Nephron (organoid): ENCODE data around the gene UBA1.
"Not testable (repeated sequence)": the region's sequence is repeated elsewhere in the genome, so short reads cannot be mapped to it uniquely, and the experiment has no call there.

Experiments
- H3K27ac Mint-ChIP-seq, 3 experiments: 2 replicates each; pipeline ENCODE4 v1.8.0; 2020; ENCODE audit warnings: mixed read lengths in 3 of 3, mild to moderate bottlenecking in 2 of 3, moderate library complexity in 1 of 3
- H3K27me3 Mint-ChIP-seq: 2 replicates; pipeline ENCODE4 v1.8.0; 2021; ENCODE audit warnings: low read depth, mild to moderate bottlenecking, moderate library complexity, mixed read lengths
- H3K36me3 Mint-ChIP-seq: 2 replicates; pipeline ENCODE4 v1.8.0; 2020; ENCODE audit warnings: low read depth, mixed read lengths
- H3K4me1 Mint-ChIP-seq: 2 replicates; pipeline ENCODE4 v1.8.0; 2020; ENCODE audit warnings: mixed read lengths
- H3K4me3 Mint-ChIP-seq, 3 experiments: 2 replicates each; pipeline ENCODE4 v1.8.0; 2020; ENCODE audit warnings: mild to moderate bottlenecking in 3 of 3, mixed read lengths in 3 of 3, moderate library complexity in 2 of 3
- H3K9me3 Mint-ChIP-seq: 2 replicates; pipeline ENCODE4 v1.8.0; 2020; ENCODE audit warnings: mixed read lengths
- CTCF ChIP-seq, 3 experiments: fragments of 200-600 bp; sonication (generic); IDR thresholded peaks; one replicate each; pipeline ENCODE4 v1.5.0; 2021; ENCODE audit warnings: antibody characterized with exemption in 3 of 3; ENCODE audit not compliant: unreplicated experiment in 3 of 3

UBA1 gene

GRCh38 chrX:47244676-47245075 lies 51.0 kb downstream of the UBA1 start:
- no peak overlapping the region for H3K4me3 Mint-ChIP-seq
- H3K36me3 Mint-ChIP-seq, result peaks cover 82% of the 10 kb centered on the region
- no peaks in the 10 kb centered on the region for H3K27me3 Mint-ChIP-seq
- TF ChIP-seq CTCF (IDR thresholded peaks at IDR 0.05; ENCODE audit: unreplicated experiment in 3 of 3), result no peak
- H3K27ac Mint-ChIP-seq, result no peak overlapping the region
- peaks cover 7% of the 10 kb centered on the region for H3K4me1 Mint-ChIP-seq
- H3K9me3 Mint-ChIP-seq, result no peaks in the 10 kb centered on the region

GRCh38 chrX:47245156-47245555 lies 51.5 kb downstream of the UBA1 start:
- no peaks in the 10 kb centered on the region for H3K9me3 Mint-ChIP-seq
- no peaks in the 10 kb centered on the region for H3K27me3 Mint-ChIP-seq
- H3K36me3 Mint-ChIP-seq, result peaks cover 77% of the 10 kb centered on the region
- H3K4me3 Mint-ChIP-seq, result no peak overlapping the region
- no peak for TF ChIP-seq CTCF (IDR thresholded peaks at IDR 0.05; ENCODE audit: unreplicated experiment in 3 of 3)
- H3K27ac Mint-ChIP-seq, result no peak overlapping the region
- H3K4me1 Mint-ChIP-seq, result peaks cover 9% of the 10 kb centered on the region

GRCh38 chrX:47247206-47247998 lies 53.8 kb downstream of the UBA1 start:
- Mint-ChIP-seq H3K27ac (peak overlapping the region; percentile 7 to 53 (median 30)), H3K27me3 (no peaks in the 10 kb centered on the region), H3K4me3 (no peak overlapping the region), H3K4me1 (peaks cover 9% of the 10 kb centered on the region), H3K36me3 (peaks cover 58% of the 10 kb centered on the region), H3K9me3 (no peaks in the 10 kb centered on the region)
- TF ChIP-seq CTCF (IDR thresholded peaks at IDR 0.05; ENCODE audit: unreplicated experiment in 3 of 3), result no peak

GRCh38 chrX:47247999-47248320 lies 54.3 kb downstream of the UBA1 start:
- Mint-ChIP-seq H3K36me3 (peaks cover 54% of the 10 kb centered on the region), H3K9me3 (no peaks in the 10 kb centered on the region), H3K27me3 (no peaks in the 10 kb centered on the region), H3K27ac (peak overlapping the region; percentile 7 to 30 (median 17)), H3K4me1 (peaks cover 9% of the 10 kb centered on the region), H3K4me3 (no peak overlapping the region)
- no peak for TF ChIP-seq CTCF (IDR thresholded peaks at IDR 0.05; ENCODE audit: unreplicated experiment in 3 of 3)

- no peak overlapping the region for H3K27ac Mint-ChIP-seq
- H3K4me3 Mint-ChIP-seq, result no peak overlapping the region
- H3K36me3 Mint-ChIP-seq, result peaks cover 51% of the 10 kb centered on the region
- H3K27me3 Mint-ChIP-seq, result no peaks in the 10 kb centered on the region
- H3K9me3 Mint-ChIP-seq, result no peaks in the 10 kb centered on the region
- TF ChIP-seq CTCF (IDR thresholded peaks at IDR 0.05; ENCODE audit: unreplicated experiment in 3 of 3), result no peak
- peaks cover 9% of the 10 kb centered on the region for H3K4me1 Mint-ChIP-seq
Measured at GRCh38 chrX:47248576-47248975, 54.9 kb downstream of the UBA1 start.

GRCh38 chrX:47250017-47250347 lies 56.4 kb downstream of the UBA1 start:
- Mint-ChIP-seq H3K4me3 (no peak overlapping the region), H3K9me3 (peaks cover 6% of the 10 kb centered on the region), H3K4me1 (peaks cover 9% of the 10 kb centered on the region), H3K27ac (no peak overlapping the region), H3K36me3 (peaks cover 44% of the 10 kb centered on the region), H3K27me3 (no peaks in the 10 kb centered on the region)
- TF ChIP-seq CTCF (IDR thresholded peaks at IDR 0.05; ENCODE audit: unreplicated experiment in 3 of 3), result no peak

GRCh38 chrX:47257620-47258019 lies 64.0 kb downstream of the UBA1 start:
- H3K27me3 Mint-ChIP-seq, H3K36me3 Mint-ChIP-seq, H3K4me1 Mint-ChIP-seq, H3K4me3 Mint-ChIP-seq, H3K27ac Mint-ChIP-seq: not testable (repeated sequence)
- H3K9me3 Mint-ChIP-seq, result peaks cover 11% of the 10 kb centered on the region
